Regular cardiac myocyte (primary cell): ENCODE data around the gene NOL9. TPM values are rescaled to one million over a fixed set of nuclear protein-coding genes. Genes with fewer than 3 reads are reported as not detected.

ENCODE experiments used
- total RNA-seq: library from RNA; depleted of rRNA; stranded (reverse); fragments of >200 nt; gene quantifications from 2 replicates; pipeline ENCODE4 v1.2.3, GENCODE V29; 2014

NOL9 gene
- 16.9 and 30.1 TPM in 2 replicates for total RNA-seq

GRCh38 chr1:6554031-6554906 lies at the start of gene NOL9:
TSS of gene NOL9 (minus strand) at chr1:6554513. CDS start at chr1:6554502, 11 bp downstream.

GRCh38 chr1:6602669-6603237 lies 48.4 kb upstream of the NOL9 start, which contains the start of gene KLHL21:
TSS of gene KLHL21 (minus strand) at chr1:6602869. CDS start at chr1:6602817, 52 bp downstream.

GRCh38 chr1:6579374-6580118 lies 25.2 kb upstream of the NOL9 start, which contains the start of gene ZBTB48:
TSS of gene ZBTB48 (plus strand) at chr1:6579994. CDS start at chr1:6580610, 616 bp downstream.

GRCh38 chr1:6554907-6555778 lies 830 bp upstream of the NOL9 start, which contains the start of gene TAS1R1:
TSS of gene TAS1R1 (plus strand) at chr1:6555307. CDS start at chr1:6555374, 67 bp downstream.

GRCh38 chr1:6491480-6491962 lies 62.8 kb downstream of the NOL9 start, which contains the start of gene PLEKHG5:
TSS of gene PLEKHG5 (minus strand) at chr1:6491667. CDS start at chr1:6477571, 14,096 bp downstream.

Other genes with a start within 250 kb of the NOL9 start
- gene ACOT7, start 160.7 kb downstream of the NOL9 start, total RNA-seq: 14.4 and 47.0 TPM in 2 replicates
- 0.77 and 0.85 TPM in 2 replicates for gene HES2, start 134.6 kb downstream of the NOL9 start, total RNA-seq
- under 0.01 and 0.19 TPM in 2 replicates for gene ESPN, start 129.7 kb downstream of the NOL9 start, total RNA-seq
- 5.0 and 6.8 TPM in 2 replicates for gene TNFRSF25, start 88.3 kb downstream of the NOL9 start, total RNA-seq
- gene PLEKHG5, start 62.8 kb downstream of the NOL9 start, total RNA-seq: 16.9 and 23.0 TPM in 2 replicates
- not detected in 2 replicates for gene TAS1R1, start 794 bp upstream of the NOL9 start, total RNA-seq
- gene ZBTB48, start 25.5 kb upstream of the NOL9 start, total RNA-seq: 15.5 and 15.9 TPM in 2 replicates
- 57.2 and 76.5 TPM in 2 replicates for gene KLHL21, start 48.4 kb upstream of the NOL9 start, total RNA-seq
- 6.9 and 9.3 TPM in 2 replicates for gene PHF13, start 59.2 kb upstream of the NOL9 start, total RNA-seq
- gene THAP3, start 70.4 kb upstream of the NOL9 start, total RNA-seq: 22.4 and 24.0 TPM in 2 replicates
- gene DNAJC11, start 147.3 kb upstream of the NOL9 start, total RNA-seq: 35.5 and 42.6 TPM in 2 replicates
- gene CAMTA1, start 230.9 kb upstream of the NOL9 start, total RNA-seq: 59.6 and 62.9 TPM in 2 replicates